Measurements from ENCODE around the gene ATG7. TPM values are rescaled to one million over a fixed set of nuclear protein-coding genes. Genes with fewer than 3 reads are reported as not detected.
"Not testable (repeated sequence)": the region's sequence is repeated elsewhere in the genome, so short reads cannot be mapped to it uniquely, and the experiment has no call there.

Gene ATG7
- total and polyA plus RNA-seq, 4 donors: 7.4 to 53.8 (median 15.6) TPM

DNA sequence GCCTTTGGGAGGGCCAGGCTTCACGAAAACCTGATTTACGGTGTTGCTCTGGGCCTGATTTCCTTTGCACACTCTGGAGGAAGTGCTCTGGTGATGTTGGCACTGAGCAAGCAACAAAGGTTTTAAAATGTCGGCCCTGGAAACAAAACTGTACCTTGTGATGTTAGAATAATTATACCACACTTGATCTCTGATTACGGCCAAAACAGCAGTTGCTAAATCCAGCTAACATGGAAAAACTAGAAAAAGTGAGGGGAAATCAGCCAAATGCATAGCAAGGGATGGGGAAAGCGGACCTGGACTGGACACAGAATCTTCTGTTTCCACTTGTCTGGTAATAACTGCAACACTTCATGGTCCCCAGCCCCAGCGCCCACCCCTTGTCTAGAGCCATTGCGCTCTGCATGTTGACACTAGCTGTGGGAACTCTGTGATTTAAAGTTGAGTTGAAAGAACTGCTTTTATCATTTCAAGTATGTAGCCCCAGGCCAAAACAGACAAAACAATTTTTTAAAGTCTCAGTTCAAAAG lies 251.4 kb downstream of the ATG7 start:
- Histone ChIP-seq H3K9ac (ENCODE audit: low read depth in 1 of 2, low read length in 2 of 2) (no peak overlapping the region), H3K9me3 (ENCODE audit: control insufficient read depth in 4 of 4, low read length in 3 of 4) (no peaks in the 10 kb centered on the region), H3K4me1 (ENCODE audit: control insufficient read depth in 4 of 4, insufficient read depth in 4 of 4, low read length in 3 of 4) (no peaks in the 10 kb centered on the region), H3K27me3 (ENCODE audit: control insufficient read depth in 4 of 4, insufficient read depth in 4 of 4, low read length in 3 of 4) (no peaks in the 10 kb centered on the region), H3K36me3 (ENCODE audit: control insufficient read depth in 4 of 4, insufficient read depth in 3 of 4, low read depth in 1 of 4, low read length in 3 of 4) (no peaks in the 10 kb centered on the region), H3K27ac (ENCODE audit: low read depth in 1 of 2, low read length in 2 of 2) (no peak overlapping the region), H3K4me3 (ENCODE audit: low read depth in 1 of 3, low read length in 3 of 3) (no peak overlapping the region)
- TF ChIP-seq, protein P1, sequence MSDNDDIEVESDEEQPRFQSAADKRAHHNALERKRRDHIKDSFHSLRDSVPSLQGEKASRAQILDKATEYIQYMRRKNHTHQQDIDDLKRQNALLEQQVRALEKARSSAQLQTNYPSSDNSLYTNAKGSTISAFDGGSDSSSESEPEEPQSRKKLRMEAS (IDR thresholded peaks at IDR 0.05): no peak
- TF ChIP-seq, protein P2, sequence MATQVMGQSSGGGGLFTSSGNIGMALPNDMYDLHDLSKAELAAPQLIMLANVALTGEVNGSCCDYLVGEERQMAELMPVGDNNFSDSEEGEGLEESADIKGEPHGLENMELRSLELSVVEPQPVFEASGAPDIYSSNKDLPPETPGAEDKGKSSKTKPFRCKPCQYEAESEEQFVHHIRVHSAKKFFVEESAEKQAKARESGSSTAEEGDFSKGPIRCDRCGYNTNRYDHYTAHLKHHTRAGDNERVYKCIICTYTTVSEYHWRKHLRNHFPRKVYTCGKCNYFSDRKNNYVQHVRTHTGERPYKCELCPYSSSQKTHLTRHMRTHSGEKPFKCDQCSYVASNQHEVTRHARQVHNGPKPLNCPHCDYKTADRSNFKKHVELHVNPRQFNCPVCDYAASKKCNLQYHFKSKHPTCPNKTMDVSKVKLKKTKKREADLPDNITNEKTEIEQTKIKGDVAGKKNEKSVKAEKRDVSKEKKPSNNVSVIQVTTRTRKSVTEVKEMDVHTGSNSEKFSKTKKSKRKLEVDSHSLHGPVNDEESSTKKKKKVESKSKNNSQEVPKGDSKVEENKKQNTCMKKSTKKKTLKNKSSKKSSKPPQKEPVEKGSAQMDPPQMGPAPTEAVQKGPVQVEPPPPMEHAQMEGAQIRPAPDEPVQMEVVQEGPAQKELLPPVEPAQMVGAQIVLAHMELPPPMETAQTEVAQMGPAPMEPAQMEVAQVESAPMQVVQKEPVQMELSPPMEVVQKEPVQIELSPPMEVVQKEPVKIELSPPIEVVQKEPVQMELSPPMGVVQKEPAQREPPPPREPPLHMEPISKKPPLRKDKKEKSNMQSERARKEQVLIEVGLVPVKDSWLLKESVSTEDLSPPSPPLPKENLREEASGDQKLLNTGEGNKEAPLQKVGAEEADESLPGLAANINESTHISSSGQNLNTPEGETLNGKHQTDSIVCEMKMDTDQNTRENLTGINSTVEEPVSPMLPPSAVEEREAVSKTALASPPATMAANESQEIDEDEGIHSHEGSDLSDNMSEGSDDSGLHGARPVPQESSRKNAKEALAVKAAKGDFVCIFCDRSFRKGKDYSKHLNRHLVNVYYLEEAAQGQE (IDR thresholded peaks at IDR 0.05): no peak
- TF ChIP-seq, protein P3, sequence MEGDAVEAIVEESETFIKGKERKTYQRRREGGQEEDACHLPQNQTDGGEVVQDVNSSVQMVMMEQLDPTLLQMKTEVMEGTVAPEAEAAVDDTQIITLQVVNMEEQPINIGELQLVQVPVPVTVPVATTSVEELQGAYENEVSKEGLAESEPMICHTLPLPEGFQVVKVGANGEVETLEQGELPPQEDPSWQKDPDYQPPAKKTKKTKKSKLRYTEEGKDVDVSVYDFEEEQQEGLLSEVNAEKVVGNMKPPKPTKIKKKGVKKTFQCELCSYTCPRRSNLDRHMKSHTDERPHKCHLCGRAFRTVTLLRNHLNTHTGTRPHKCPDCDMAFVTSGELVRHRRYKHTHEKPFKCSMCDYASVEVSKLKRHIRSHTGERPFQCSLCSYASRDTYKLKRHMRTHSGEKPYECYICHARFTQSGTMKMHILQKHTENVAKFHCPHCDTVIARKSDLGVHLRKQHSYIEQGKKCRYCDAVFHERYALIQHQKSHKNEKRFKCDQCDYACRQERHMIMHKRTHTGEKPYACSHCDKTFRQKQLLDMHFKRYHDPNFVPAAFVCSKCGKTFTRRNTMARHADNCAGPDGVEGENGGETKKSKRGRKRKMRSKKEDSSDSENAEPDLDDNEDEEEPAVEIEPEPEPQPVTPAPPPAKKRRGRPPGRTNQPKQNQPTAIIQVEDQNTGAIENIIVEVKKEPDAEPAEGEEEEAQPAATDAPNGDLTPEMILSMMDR (IDR thresholded peaks at IDR 0.05; ENCODE audit: low read depth, low read length, missing input control): no peak
- TF ChIP-seq RXRA (IDR thresholded peaks at IDR 0.05): no peak
- TF ChIP-seq EGR1 (IDR thresholded peaks at IDR 0.05; ENCODE audit: low read depth in 2 of 2): no peak
- no peak for TF ChIP-seq RAD21 (IDR thresholded peaks at IDR 0.05)
- TF ChIP-seq, protein P4, sequence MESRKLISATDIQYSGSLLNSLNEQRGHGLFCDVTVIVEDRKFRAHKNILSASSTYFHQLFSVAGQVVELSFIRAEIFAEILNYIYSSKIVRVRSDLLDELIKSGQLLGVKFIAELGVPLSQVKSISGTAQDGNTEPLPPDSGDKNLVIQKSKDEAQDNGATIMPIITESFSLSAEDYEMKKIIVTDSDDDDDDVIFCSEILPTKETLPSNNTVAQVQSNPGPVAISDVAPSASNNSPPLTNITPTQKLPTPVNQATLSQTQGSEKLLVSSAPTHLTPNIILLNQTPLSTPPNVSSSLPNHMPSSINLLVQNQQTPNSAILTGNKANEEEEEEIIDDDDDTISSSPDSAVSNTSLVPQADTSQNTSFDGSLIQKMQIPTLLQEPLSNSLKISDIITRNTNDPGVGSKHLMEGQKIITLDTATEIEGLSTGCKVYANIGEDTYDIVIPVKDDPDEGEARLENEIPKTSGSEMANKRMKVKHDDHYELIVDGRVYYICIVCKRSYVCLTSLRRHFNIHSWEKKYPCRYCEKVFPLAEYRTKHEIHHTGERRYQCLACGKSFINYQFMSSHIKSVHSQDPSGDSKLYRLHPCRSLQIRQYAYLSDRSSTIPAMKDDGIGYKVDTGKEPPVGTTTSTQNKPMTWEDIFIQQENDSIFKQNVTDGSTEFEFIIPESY (IDR thresholded peaks at IDR 0.05): no peak
- no peak for TF ChIP-seq FOXA2 (IDR thresholded peaks at IDR 0.05)
- no peak for TF ChIP-seq JUND (IDR thresholded peaks at IDR 0.05)
- 85% methylated on average over 7 of the region's 7 CpGs for WGBS
- no peak for DNase-seq (ENCODE audit: low spot score)

DNA sequence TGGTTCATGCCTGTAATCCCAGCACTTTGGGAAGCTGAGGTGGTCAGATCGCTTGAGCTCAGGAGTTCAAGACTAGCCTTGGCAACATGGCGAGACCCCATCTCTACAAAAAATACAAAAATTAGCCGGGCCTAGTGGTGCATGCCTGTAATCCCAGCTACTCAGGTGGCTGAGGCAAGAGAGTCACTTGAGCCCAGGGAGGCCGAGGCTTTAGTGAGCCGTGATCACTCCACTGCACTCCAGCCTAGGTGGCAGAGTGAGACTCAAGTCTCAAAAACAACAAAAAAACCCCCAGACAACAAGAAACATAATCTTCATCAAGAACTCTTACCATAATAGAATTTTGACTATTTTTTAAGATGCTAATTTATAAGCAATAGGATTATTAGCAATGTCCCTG lies 253.9 kb downstream of the ATG7 start:
- H3K36me3 ChIP-seq (ENCODE audit: control insufficient read depth in 4 of 4, insufficient read depth in 3 of 4, low read depth in 1 of 4, low read length in 3 of 4); H3K4me3 ChIP-seq (ENCODE audit: low read depth in 1 of 3, low read length in 3 of 3); H3K9ac ChIP-seq (ENCODE audit: low read depth in 1 of 2, low read length in 2 of 2); DNase-seq (ENCODE audit: low spot score); H3K27me3 ChIP-seq (ENCODE audit: control insufficient read depth in 4 of 4, insufficient read depth in 4 of 4, low read length in 3 of 4); H3K9me3 ChIP-seq (ENCODE audit: control insufficient read depth in 4 of 4, low read length in 3 of 4); H3K27ac ChIP-seq (ENCODE audit: low read depth in 1 of 2, low read length in 2 of 2); H3K4me1 ChIP-seq (ENCODE audit: control insufficient read depth in 4 of 4, insufficient read depth in 4 of 4, low read length in 3 of 4): not testable (repeated sequence)
- 99% methylated on average over 5 of the region's 5 CpGs for WGBS

DNA sequence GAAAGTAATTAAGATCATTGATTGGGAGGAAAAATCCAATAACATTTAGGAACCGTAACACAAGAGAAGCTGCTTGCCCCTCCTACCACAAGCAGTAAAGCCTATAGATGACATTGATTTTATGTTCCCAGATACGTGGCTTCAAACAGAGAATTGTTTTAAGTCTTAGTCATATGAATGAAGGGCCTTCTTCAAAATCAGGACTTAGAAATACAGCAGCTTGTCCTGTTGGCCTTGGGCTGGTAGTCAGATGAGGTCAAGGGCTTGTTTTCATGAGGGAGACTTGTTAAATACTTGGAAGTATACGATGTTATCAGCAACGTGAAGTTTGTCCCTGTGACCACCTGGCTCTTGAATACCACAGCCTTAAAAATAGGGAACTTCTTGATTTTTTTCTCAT lies 257.1 kb downstream of the ATG7 start:
- Histone ChIP-seq H3K4me1 (ENCODE audit: control insufficient read depth in 4 of 4, insufficient read depth in 4 of 4, low read length in 3 of 4) (no peaks in the 10 kb centered on the region), H3K27me3 (ENCODE audit: control insufficient read depth in 4 of 4, insufficient read depth in 4 of 4, low read length in 3 of 4) (no peaks in the 10 kb centered on the region), H3K9ac (ENCODE audit: low read depth in 1 of 2, low read length in 2 of 2) (no peak overlapping the region), H3K9me3 (ENCODE audit: control insufficient read depth in 4 of 4, low read length in 3 of 4) (no peaks in the 10 kb centered on the region), H3K27ac (ENCODE audit: low read depth in 1 of 2, low read length in 2 of 2) (no peak overlapping the region), H3K36me3 (ENCODE audit: control insufficient read depth in 4 of 4, insufficient read depth in 3 of 4, low read depth in 1 of 4, low read length in 3 of 4) (no peaks in the 10 kb centered on the region), H3K4me3 (ENCODE audit: low read depth in 1 of 3, low read length in 3 of 3) (no peak overlapping the region)
- WGBS: 87% methylated on average over 4 of the region's 4 CpGs
- DNase-seq (ENCODE audit: low spot score): no peak
- TF ChIP-seq YY1 (IDR thresholded peaks at IDR 0.05): no peak
